GM06990 (cell line): ENCODE results near the gene B3GALT2.

Source experiments
- DNase-seq: peaks from one replicate; pipeline ENCODE4 v3.0.0-alpha.2; 2011; ENCODE audit not compliant: insufficient read length; ENCODE audit errors: extremely low read depth
- H3K27me3 ChIP-seq: replicated peaks from 2 replicates; pipeline ENCODE4 v1.6.0; 2011; ENCODE audit warnings: low read length; ENCODE audit not compliant: control insufficient read depth, insufficient read depth
- H3K36me3 ChIP-seq: 2 replicates; pipeline ENCODE4 v1.5.1; 2011; ENCODE audit warnings: low read length; ENCODE audit not compliant: control insufficient read depth, insufficient read depth
- H3K4me3 ChIP-seq: replicated peaks from 2 replicates; pipeline ENCODE4 v1.5.1; 2011; ENCODE audit warnings: low read depth, mild to moderate bottlenecking, control low read depth, low read length
- CTCF ChIP-seq: IDR thresholded peaks from 2 replicates; pipeline ENCODE4 v1.5.1; 2011; ENCODE audit warnings: low read length, control low read depth, mild to moderate bottlenecking, inconsistent platforms; ENCODE audit not compliant: insufficient read depth, poor library complexity, severe bottlenecking

B3GALT2 gene

GRCh38 chr1:193179094-193179493 is 7.3 kb downstream of the B3GALT2 start:
- Histone ChIP-seq H3K36me3 (no peaks in the 10 kb centered on the region; the same call in 1 of the 2 replicates), H3K27me3 (no peaks in the 10 kb centered on the region), H3K4me3 (no peak overlapping the region)
- DNase-seq: no peak
- no peak for TF ChIP-seq CTCF

DNA sequence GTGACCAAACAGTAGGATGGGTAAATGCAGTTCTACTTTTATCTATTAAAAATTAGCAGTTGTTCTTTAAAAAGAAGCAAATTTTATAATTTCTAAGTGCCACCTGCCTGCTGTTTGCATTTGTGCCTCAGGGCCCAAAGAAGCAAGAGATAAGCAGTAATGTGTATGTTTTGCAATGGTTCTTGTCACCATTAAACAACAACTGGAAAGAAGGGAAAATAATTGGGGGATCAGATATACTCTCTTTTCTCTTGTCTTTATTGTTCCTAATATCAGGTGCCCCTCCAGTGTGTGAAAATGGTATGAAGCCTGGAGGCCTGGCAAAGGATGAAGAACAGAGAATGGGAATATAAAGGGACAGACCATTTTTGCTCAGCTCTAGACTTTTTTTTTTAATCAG is 9.6 kb downstream of the B3GALT2 start:
- Histone ChIP-seq H3K36me3 (no peaks in the 10 kb centered on the region; the same call in 1 of the 2 replicates), H3K4me3 (no peak overlapping the region), H3K27me3 (no peaks in the 10 kb centered on the region)
- no peak for TF ChIP-seq CTCF
- no peak for DNase-seq

GRCh38 chr1:193176113-193176512 is 10.3 kb downstream of the B3GALT2 start:
- TF ChIP-seq CTCF: no peak
- Histone ChIP-seq H3K27me3 (no peaks in the 10 kb centered on the region), H3K36me3 (no peaks in the 10 kb centered on the region; the same call in 1 of the 2 replicates), H3K4me3 (no peak overlapping the region)
- DNase-seq: no peak

DNA sequence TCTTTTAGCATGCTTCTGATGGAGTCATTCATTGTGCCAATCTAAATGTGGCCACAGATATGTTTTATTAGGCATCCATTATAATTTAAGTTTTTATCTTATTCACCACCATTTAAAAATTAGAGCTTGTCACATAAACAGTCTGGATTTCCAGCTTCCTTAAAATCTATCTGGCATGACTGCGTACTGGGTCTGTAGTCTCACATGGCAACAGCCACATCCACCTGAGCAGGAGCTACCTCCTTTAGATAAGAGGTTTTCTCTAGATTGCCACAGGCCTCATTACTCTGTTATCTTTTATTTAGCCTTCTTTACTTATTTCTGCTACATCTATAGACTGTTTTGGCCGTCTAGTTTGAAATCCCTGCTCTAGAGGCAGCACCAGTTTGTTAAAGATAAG is 29.1 kb downstream of the B3GALT2 start:
- Histone ChIP-seq H3K36me3 (peaks cover 6% of the 10 kb centered on the region), H3K4me3 (no peak overlapping the region)
- TF ChIP-seq CTCF: no peak

GRCh38 chr1:193156822-193157142 is 29.6 kb downstream of the B3GALT2 start:
- Histone ChIP-seq H3K4me3 (no peak overlapping the region), H3K36me3 (peaks cover 6% of the 10 kb centered on the region), H3K27me3 (no peaks in the 10 kb centered on the region)
- DNase-seq: no peak
- no peak for TF ChIP-seq CTCF

More for the DNA sequence above, 29.1 kb downstream of the B3GALT2 start:
- H3K27me3 ChIP-seq: no peaks in the 10 kb centered on the region
- no peak for DNase-seq

DNA sequence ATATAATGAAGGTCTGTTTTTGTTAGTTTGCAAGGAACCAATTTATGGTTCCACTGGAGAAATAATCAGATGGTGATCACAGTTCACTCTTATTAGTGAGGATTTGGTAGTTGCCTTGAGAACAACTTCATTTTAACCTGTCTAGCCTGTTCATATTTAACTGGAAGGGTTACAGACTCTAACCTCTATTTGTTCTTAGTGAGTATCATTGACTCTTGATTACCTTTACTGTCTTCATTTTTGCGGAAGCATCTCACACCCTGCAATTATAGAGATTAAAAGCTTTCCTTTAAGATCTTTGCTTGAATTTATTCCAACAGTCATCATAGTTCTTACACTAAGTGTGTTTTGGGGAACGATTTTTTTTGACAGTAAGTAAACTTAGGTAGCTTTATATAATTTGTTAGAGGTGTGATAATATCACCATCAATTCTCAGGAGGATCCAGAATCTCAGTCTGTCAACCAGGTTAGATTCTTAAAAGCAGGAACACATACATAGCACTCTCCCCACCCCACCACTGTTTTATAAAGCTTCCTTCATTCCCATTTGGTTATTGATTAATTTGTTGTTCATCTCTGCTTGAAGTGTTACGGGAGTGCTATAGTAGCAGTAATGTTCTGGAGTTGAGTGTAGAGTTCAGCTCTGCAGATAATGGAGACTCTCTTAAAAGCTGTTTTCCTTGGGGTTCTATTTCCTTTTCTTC is 30.1 kb downstream of the B3GALT2 start:
- no peak for TF ChIP-seq CTCF
- DNase-seq: no peak
- Histone ChIP-seq H3K36me3 (peaks cover 6% of the 10 kb centered on the region), H3K27me3 (no peaks in the 10 kb centered on the region), H3K4me3 (no peak overlapping the region)
